Mononuclear cell (primary cell): ENCODE measurements around the gene PREX1. TPM values are rescaled to one million over a fixed set of nuclear protein-coding genes. Genes with fewer than 3 reads are reported as not detected.

Experiments used
- H3K27me3 ChIP-seq: 2 replicates; pipeline ENCODE4 v1.6.0; 2011; ENCODE audit warnings: low read length, control low read depth; ENCODE audit not compliant: insufficient read depth
- H3K4me1 ChIP-seq: 2 replicates; pipeline ENCODE4 v1.5.1; 2011; ENCODE audit warnings: mild to moderate bottlenecking, low read length, control low read depth; ENCODE audit not compliant: insufficient read depth
- H3K4me3 ChIP-seq: 2 replicates; pipeline ENCODE4 v1.5.1; 2011; ENCODE audit warnings: mild to moderate bottlenecking, low read length, moderate library complexity
- H3K9me3 ChIP-seq: 2 replicates; pipeline ENCODE4 v1.5.1; 2011; ENCODE audit warnings: low read depth, mild to moderate bottlenecking, control low read depth, low read length
- total RNA-seq: library from RNA; depleted of rRNA; stranded (reverse); fragments of >200 nt; gene quantifications from one replicate; pipeline ENCODE4 v1.2.3, GENCODE V29; 2012

The PREX1 gene
- total RNA-seq, 1 donor = 128 TPM

DNA sequence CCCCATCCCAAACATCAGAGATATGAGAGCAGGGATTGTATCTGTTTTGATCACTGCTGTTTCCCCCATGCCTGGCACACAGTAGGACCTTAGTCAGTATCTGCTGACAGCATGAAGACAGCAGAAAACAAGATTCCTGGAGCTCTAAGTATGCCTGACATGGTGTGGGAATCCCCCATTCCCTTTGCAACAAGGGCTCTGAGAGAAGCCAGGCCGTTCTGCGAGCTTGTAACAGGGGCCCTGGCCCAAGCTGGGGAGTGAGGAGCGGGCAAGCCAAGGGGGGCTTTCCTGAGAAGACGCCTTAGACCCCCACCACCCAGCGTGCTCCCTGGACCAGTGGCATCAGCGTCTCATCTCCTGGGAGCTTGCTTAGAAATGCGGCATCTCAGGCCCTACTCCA is 25.2 kb downstream of the PREX1 start:
- no peaks in the 10 kb centered on the region for H3K9me3 ChIP-seq
- H3K27me3 ChIP-seq = no peaks in the 10 kb centered on the region
- no peak overlapping the region for H3K4me3 ChIP-seq
- peaks cover 66% of the 10 kb centered on the region for H3K4me1 ChIP-seq

- Histone ChIP-seq H3K4me1 (peaks cover 71% of the 10 kb centered on the region), H3K4me3 (no peak overlapping the region), H3K27me3 (no peaks in the 10 kb centered on the region), H3K9me3 (no peaks in the 10 kb centered on the region)
Observed at GRCh38 chr20:48802216-48802615, 25.6 kb downstream of the PREX1 start.

DNA sequence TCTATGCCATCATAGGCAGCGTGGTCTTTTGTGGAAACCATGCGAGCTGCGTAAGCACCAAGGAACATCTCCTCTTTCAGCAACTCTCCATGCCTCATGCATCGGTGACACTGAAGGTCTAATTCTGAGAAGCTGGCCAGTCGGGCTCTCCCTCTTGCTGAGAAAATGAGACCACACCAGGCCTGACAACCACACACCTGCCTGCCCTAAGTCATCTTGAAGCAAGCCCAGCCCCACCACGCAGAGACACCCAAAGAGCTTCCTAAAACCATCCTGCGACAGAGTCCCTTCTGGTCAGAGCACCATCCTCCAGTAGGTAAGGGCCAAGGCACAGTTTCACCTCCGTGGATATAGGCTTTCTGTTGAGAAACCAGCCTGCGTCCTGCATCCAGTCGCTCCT is 26.6 kb downstream of the PREX1 start:
- Histone ChIP-seq H3K27me3 (no peaks in the 10 kb centered on the region), H3K9me3 (no peaks in the 10 kb centered on the region), H3K4me3 (no peak overlapping the region), H3K4me1 (peaks cover 78% of the 10 kb centered on the region)

GRCh38 chr20:48800177-48800576 is 27.6 kb downstream of the PREX1 start:
- Histone ChIP-seq H3K9me3 (no peaks in the 10 kb centered on the region), H3K4me1 (peaks cover 79% of the 10 kb centered on the region), H3K27me3 (no peaks in the 10 kb centered on the region), H3K4me3 (no peak overlapping the region)

- peaks cover 84% of the 10 kb centered on the region for H3K4me1 ChIP-seq
- no peaks in the 10 kb centered on the region for H3K27me3 ChIP-seq
- no peak overlapping the region for H3K4me3 ChIP-seq
- no peaks in the 10 kb centered on the region for H3K9me3 ChIP-seq
Observed at GRCh38 chr20:48799328-48800105, 28.3 kb downstream of the PREX1 start.

DNA sequence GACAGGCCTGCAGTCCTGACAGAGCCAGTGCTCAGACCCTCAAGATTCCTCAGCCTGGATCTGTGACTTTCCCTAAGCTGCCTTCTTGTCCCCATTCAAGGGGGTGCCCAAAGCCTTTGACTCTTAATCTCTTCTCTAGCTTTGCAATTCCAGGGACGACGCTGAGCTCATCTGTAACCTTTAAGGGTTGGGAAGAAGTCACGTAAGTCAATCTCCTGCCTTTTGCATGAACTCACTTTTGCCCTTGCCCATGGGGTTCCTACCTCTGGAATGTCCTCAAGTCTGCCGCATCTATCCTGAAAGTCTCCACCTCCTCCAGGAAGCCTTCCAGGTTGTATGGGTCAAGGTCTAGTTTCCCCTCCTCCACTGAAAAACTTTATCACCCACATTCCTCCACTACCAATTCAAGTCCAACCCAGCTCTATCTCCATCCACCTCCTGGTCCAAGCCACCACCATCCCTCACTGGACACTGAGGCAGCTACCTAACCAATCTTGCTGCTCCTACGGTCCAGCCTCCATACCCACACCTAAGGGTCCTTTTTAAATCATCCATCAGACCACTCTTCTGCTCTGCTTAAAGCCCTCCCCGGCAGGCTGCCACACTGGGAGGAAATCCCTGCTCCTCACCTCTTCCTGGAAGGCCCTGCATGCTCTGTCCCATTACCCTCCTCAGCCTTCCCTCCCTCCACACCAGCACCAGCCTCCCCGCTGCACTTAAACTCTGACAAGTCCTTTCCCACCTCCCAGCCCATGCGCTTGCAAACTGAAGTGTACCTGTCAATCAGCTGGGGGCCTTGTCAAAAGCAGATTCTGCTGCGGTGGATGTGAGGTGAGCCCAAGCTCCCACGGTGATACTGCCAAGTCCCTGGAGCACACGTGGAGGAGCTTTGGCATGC is 29.7 kb downstream of the PREX1 start:
- H3K4me3 ChIP-seq = no peak overlapping the region

GRCh38 chr20:48797275-48797825 is 30.4 kb downstream of the PREX1 start:
- no peak overlapping the region for H3K4me3 ChIP-seq
- peaks cover 78% of the 10 kb centered on the region for H3K4me1 ChIP-seq
- H3K27me3 ChIP-seq = no peaks in the 10 kb centered on the region
- no peaks in the 10 kb centered on the region for H3K9me3 ChIP-seq

More for the DNA sequence above, 29.7 kb downstream of the PREX1 start:
- no peaks in the 10 kb centered on the region for H3K27me3 ChIP-seq
- H3K9me3 ChIP-seq = no peaks in the 10 kb centered on the region
- peaks cover 81% of the 10 kb centered on the region for H3K4me1 ChIP-seq

- no peak overlapping the region for H3K4me3 ChIP-seq
- H3K9me3 ChIP-seq = no peaks in the 10 kb centered on the region
- peaks cover 84% of the 10 kb centered on the region for H3K4me1 ChIP-seq
- no peaks in the 10 kb centered on the region for H3K27me3 ChIP-seq
Observed at GRCh38 chr20:48795732-48796131, 32.1 kb downstream of the PREX1 start.

- no peak overlapping the region for H3K4me3 ChIP-seq
- H3K4me1 ChIP-seq = peaks cover 84% of the 10 kb centered on the region
- no peaks in the 10 kb centered on the region for H3K27me3 ChIP-seq
- no peaks in the 10 kb centered on the region for H3K9me3 ChIP-seq
Observed at GRCh38 chr20:48794816-48795457, 32.9 kb downstream of the PREX1 start.

DNA sequence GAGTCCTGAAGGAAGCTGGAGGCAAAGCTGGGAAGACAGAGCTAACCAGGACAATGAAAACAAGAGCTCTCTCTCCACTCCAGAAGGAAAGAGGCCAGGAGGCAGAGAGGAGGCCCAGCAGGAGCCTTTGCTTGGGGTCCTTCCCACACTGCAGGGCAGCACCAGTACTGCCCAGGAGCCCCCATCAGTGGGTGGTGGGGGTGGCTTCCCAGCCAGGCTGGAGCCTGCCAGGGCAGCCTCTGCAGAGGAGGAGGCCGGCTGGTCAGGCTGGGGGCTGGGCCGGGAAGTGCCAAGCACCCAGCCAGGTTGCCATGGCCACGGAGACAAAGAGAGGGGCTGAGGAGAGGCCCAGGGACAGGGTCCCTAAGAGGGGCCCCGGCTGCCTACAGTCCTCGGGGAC is 33.4 kb downstream of the PREX1 start:
- Histone ChIP-seq H3K4me3 (no peak overlapping the region), H3K27me3 (no peaks in the 10 kb centered on the region), H3K4me1 (peaks cover 84% of the 10 kb centered on the region), H3K9me3 (no peaks in the 10 kb centered on the region)

GRCh38 chr20:48793776-48794175 is 34.0 kb downstream of the PREX1 start:
- peaks cover 84% of the 10 kb centered on the region for H3K4me1 ChIP-seq
- H3K27me3 ChIP-seq = no peaks in the 10 kb centered on the region
- no peak overlapping the region for H3K4me3 ChIP-seq
- no peaks in the 10 kb centered on the region for H3K9me3 ChIP-seq

DNA sequence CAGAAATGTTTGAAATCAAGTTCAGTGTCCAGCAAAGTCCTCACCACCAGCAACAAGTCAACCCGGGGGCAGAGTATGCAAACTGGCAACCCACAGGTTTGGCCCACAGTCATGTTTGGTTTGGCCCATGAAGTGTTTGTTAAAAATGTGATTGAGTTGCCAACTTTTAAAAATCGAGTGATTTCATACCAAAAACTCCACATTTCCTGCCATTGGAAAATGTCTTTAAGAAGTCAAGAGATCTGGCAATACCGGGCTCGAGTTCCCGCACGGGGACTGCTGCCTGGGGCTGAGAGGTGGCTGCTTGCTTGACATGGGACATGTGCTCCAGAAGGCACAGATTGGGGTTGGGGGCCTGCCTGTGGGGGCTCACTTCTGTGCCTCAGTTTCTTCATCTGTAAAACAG is 36.1 kb downstream of the PREX1 start:
- no peaks in the 10 kb centered on the region for H3K27me3 ChIP-seq
- H3K4me1 ChIP-seq = peaks cover 84% of the 10 kb centered on the region
- H3K9me3 ChIP-seq = no peaks in the 10 kb centered on the region
- no peak overlapping the region for H3K4me3 ChIP-seq

DNA sequence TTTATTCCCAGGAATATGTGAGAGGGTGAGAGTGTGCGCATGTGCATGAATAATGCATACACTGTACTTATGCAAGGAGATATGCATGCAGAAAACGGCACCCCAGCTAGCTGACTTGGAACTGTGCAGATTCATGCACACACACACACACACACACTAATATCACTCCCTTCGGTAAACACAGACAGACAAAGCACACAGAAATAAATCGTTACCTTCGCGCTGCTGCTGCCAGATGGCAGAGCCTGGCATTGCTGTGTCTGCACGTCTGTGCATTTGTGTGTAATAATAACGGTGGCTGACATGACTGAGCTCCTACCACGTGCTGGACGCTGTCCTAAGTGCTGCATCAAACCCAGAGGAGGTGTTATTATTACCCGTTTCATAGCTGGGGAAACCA is 36.8 kb downstream of the PREX1 start:
- H3K4me3 ChIP-seq = no peak overlapping the region
- H3K4me1 ChIP-seq = peaks cover 86% of the 10 kb centered on the region
- no peaks in the 10 kb centered on the region for H3K27me3 ChIP-seq
- no peaks in the 10 kb centered on the region for H3K9me3 ChIP-seq

- no peaks in the 10 kb centered on the region for H3K27me3 ChIP-seq
- H3K4me3 ChIP-seq = no peak overlapping the region
- no peaks in the 10 kb centered on the region for H3K9me3 ChIP-seq
- peaks cover 86% of the 10 kb centered on the region for H3K4me1 ChIP-seq
Observed at GRCh38 chr20:48790473-48791003, 37.3 kb downstream of the PREX1 start.
